ENCODE results near the gene PROC.

GRCh38 chr2:127462461-127462860 is 44.2 kb downstream of the PROC start:
- no peak for TF ChIP-seq CTCF (IDR thresholded peaks at IDR 0.05)
- no peak for TF ChIP-seq POLR2A (IDR thresholded peaks at IDR 0.05)
- no peak for TF ChIP-seq POLR2AphosphoS5 (IDR thresholded peaks at IDR 0.05)
